Posterior cingulate gyrus (tissue), 11 donors: ENCODE measurements around the gene B3GNT3.

Experiments
- DNase-seq, 10 donors: peaks; one replicate each; pipeline versions ENCODE4 v3.0.0 to v3.0.0-alpha.2; 2020 to 2021; ENCODE audit warnings: mixed read lengths in 3 of 10
- intact Hi-C: fragments of 100-400 bp; cut with DNase I; formaldehyde crosslinking; loops from one replicate; pipeline ENCODE4 v1.15.1; 2023

The B3GNT3 gene, protein sequence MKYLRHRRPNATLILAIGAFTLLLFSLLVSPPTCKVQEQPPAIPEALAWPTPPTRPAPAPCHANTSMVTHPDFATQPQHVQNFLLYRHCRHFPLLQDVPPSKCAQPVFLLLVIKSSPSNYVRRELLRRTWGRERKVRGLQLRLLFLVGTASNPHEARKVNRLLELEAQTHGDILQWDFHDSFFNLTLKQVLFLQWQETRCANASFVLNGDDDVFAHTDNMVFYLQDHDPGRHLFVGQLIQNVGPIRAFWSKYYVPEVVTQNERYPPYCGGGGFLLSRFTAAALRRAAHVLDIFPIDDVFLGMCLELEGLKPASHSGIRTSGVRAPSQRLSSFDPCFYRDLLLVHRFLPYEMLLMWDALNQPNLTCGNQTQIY

DNA sequence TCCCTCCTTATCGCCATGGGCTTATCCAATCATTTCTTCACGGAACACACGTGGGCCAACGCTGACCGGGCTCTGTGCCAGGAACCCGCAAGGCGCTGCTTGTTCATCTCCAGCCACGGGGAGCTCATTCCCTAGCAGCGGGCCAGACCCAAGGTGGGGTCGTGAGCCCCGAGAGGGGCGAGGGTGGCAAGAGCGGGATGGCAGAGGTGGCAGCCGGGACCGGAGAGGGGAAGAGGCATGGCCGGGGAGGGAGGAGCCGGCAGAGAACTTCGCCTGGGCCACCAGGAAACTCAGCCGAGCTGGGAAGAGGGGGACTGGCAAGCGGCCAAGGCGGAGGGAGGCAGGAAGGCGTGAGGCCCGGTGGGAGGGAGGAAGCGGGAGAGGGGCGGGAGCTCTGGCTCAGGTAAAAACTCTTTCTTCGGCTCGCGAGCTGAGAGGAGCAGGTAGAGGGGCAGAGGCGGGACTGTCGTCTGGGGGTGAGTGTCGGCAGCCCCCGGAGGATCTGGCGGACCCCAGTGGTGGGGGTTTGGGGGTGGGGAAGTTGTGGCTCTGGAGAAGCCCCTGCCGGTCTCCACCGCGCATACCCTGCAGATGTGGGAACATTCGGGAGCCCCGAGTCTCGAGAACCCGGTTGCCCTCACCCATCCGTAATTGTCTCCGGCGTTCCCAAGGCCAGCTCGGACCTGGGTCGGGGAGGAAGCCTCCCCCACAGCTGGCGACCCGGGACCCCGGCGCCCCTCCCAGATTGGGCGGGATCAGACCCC lies at the start of gene B3GNT3:
TSS of gene B3GNT3 (plus strand) at position 408 of the 764 bp plus-strand sequence. CDS start 12,670 bp downstream, outside the sequence.
- DNase-seq = no peak
- intact Hi-C loops = no loop called here

DNA sequence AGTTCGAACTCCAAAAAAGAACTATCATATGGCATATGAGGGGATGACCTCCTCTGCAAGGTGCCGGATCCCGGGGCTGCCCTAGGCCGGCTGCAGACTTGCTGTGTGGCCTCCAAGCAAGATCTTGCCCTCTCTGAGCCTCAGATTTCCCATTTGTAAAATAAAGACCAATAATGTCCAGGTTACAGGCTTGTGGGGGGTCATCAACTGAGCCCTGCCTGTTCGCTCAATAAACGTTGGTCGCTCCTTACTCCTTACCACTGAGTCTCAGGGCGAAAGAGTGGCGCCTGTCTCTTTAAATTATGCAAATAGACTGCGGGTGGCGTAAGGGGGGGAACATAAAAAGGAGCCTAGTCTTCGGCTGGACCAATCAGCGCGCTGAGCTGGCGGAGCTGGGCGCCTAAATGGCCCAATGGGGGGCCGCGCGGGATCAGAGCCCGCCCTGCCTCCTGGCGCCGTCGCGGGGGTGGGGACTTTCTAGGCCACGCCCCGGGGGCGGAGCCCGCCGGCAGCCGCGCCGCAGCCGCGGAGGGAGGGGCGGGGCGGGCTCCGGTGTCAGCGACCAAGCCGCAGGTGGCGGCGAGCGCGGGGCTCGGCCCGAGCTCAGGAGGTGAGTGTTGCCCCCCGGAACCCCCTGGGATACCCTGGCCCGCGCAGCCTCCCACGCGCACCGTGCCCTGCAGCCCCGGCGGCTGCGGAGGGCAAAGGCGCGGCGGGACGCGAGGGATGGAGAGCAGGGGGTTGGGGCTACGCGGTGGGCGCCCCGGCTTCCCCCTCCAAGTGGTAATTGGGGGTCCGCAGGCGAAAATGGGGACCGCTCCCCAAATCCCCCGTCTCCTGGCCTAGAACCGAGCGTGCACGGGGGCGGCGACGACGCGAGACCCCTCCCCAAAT lies 47.5 kb upstream of the B3GNT3 start:
- peak; percentile 94 to 100 (median 98) for DNase-seq
- intact Hi-C loops = no loop called here

DNA sequence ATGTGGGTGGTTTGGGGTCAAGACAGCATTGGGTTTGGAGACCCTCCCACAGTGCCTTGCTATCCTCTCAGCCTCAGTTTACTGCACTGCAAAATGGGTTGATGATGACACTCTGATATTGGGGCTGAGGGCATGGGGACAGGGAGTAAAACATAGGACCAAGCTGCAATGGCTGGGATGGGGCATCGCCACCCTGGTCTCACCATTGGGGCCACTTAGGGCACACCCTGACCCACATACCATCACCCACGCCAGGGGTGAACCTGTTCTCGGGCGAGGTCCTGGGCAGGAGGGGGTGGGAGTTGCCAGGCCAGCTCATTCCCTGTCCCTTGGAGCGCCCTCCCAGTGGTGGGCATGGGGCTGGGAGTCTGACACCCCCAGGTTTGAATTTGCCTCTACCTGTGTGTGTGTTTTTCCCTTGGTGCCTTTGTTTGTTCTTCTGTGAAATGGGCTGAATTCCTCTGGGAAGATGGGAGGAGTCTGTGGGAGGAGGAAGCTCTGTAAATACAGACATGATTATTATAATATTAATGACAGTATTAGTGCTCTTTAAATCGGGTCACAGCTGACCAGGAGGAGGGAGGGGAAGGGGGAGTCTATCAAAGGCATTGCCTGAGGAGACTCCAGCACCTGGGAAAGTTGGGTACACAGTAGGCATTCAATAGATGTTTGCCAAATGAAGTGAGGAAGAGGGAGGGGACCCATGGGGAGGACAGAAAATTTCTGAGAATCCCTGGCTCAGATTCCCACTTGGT lies 45.9 kb upstream of the B3GNT3 start:
- intact Hi-C loops = no loop called here
- DNase-seq = no peak

DNA sequence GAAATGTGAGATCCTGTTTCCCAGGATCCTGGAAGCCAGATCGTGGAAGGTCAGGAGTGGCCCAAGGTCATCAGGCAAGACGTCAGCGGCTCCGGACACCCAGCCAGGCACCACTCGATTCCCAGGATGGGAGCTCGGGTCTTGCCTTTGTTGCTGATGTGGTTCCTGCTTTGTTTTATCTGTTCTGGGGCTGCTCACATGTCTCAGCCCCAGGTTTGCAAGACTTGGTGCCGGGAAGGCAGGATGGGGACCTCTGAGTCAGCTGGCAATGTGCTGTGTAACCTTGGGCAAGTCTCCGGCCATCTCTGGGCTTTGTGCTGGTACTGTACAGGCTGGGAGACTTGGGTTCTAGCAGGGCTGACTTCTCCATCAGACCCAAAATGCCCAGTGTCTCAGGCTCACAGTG lies 45.0 kb upstream of the B3GNT3 start:
- no peak for DNase-seq
- intact Hi-C loops = no loop called here

DNA sequence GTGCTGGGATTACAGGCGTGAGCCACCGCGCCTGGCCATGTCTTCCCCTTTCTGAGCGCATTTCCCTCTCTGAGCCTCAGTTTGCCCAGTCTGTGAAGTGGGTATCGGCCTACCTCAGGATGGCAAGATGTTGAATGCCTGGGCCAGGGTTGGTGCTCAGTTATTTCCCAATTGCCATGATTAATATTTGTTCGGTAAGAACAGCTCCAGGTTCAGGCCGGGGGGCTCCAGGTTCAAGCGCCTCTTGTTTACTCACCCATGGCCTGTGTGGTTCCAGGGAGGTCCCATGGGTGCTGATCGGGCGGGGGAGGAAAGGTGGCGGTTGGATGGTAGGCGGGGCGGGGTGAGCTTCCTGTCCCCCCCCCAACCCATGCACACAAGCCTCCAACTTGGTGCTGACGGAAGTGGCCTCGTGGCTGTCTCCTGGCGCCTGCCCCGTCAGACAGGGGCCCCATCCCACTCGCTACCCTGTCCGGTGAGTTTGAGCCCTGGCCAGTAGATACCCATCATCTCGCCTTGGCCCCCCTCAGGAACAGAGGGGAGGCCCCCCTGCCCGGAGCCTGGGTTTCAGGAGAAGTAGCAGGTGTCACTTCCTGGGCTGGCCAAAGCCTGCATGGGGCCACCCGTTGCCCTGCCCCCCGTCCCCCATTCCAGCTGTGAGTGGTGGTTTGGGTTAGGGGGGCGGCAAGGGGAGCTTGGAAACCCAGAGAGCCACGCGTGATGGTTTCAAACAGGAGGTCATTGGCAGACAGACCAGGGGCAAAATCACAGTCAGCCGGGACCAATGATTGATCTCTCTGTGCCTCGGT lies 43.6 kb upstream of the B3GNT3 start, which contains the start of gene FCHO1:
TSS of gene FCHO1 (plus strand) at position 375 of the 809 bp plus-strand sequence. CDS start 3,688 bp downstream, outside the sequence.
- peak in 2 of 10 donors; percentile 37 to 84 for DNase-seq
- intact Hi-C loops = no loop called here

DNA sequence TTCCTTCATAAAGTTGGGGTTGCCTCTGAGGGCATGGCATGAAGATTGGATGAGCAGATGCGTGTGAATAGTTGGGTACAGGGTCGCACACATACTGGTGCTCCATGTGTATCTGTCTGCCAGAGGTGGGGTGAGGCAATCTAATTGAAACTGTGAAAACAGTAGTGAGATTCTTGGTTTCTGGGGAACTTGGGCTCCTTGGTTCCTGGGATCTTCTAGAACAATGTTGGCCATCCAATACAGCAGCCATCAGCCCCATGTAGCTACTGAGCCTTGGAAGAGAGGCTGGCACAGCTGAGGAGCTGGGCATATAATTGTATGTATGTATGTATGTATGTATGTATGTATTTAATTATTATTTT lies 43.0 kb upstream of the B3GNT3 start:
- intact Hi-C loops = no loop called here
- no peak for DNase-seq

DNA sequence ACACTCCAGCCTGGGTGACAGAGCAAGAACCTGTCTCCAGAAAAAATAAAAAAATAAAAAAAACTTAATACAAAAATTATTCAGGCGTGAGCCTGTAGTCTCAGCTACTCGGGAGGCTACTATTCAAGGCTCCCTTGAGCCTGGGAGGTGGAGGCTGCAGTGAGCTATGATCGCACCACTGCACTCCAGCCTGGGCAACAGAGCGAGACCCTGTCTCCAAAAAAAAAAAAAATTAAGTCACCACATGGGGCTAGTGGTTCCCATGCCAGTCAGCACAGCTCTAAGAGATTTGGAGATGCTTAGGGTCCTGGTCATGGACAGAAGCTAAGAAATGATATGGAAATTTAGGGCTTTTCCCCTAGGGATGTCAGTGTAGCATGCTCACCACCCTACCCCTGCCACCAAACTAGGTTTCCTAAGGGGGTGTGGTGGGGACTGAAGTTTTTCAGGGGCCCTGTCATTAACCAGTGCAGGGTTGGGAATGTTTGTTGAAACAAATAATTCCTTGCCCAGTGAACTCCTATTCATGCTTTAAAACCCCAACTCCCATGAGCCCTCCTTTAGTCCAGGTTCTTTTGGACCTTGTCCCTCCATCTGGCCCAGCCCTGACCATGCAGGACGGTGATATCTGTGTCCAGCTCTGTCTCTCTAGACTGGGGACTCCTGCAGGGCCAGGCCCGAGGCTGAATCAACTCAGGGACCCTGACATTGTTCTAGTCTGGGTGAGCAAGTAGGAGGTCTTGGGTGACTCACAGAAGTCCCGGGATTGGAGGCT lies 41.9 kb upstream of the B3GNT3 start:
- DNase-seq = no peak
- intact Hi-C loops = no loop called here

DNA sequence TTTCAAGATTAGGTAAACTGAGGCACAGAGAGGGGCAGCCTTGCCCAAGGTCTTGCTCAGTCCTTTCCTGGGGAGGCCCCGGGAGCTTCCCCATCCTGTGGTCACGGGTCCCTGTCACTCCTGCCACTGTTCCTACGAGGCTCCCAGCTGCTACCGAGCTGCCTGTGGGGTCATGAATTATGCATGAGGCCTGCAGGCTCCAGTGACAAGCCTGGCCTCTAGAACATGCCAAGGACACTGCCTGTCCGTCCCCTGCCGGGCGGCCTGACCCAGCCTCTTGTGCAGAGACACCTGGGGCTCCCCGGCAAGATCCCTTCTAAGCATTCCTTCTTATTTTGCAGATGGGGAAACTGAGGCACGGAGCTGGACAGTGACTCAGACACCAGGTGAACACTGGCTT lies 41.0 kb upstream of the B3GNT3 start:
- peak; percentile 68 to 98 (median 80) for DNase-seq
- intact Hi-C loops = no loop called here

DNA sequence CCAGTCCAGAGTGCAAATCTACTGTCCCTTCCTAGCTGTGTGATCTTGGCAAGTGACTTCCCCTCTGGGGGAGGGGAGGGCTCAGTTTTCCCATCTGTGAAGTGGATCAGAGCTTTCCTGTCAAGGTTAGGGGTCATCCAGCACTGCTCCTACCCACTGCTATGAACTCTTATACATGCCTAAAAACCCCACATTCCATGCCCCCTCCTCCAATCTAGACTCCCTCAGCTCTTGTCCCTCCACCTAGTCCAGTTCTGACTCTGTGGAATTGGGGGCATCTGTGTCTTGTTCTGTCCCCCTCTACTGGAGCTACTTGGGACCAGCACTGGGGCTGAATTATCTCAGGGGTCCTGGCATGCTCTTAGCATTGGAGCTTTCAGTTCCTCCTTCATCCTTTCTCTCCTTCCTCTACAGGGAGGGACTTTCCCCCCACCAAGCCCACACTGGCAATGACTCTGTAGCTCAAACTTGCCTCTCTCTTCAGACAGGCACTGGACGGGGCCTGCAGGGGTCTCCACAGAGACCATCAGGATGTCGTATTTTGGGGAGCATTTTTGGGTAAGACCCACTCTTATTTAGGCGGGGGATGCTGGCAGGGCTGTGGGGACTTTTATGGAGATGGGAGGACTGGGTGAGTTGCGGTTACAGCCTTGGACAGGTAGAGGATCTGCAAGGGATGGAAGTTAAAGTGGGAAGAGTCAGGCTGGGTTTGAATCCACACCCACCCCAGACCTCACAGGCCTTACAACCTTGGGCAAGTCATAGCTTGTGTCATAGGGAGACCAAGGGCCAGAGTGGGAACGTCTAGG lies 40.1 kb upstream of the B3GNT3 start:
- intact Hi-C loops = no loop called here
- no peak for DNase-seq

DNA sequence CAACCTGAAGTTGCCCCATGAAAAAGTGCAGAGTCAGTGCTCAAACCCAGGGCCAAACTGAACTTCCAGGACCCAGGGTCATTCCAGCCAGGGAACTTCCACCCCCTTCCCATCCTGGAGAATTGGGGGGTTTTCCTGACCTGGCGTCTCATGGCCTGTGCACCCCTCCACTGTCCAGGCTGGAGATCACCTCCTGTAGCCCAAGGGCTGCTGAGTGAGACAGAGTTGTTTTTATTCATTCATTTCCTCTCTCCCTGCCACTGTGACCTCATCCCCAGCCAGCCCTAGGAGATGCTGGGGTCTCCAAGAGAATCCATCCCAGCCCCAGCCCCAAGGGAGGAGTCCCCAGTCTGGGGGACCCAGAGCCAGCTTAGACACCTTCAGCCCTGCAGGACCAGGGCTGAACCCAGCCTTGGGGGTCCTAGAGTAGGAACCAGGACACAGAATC lies 39.5 kb upstream of the B3GNT3 start:
- DNase-seq = no peak

DNA sequence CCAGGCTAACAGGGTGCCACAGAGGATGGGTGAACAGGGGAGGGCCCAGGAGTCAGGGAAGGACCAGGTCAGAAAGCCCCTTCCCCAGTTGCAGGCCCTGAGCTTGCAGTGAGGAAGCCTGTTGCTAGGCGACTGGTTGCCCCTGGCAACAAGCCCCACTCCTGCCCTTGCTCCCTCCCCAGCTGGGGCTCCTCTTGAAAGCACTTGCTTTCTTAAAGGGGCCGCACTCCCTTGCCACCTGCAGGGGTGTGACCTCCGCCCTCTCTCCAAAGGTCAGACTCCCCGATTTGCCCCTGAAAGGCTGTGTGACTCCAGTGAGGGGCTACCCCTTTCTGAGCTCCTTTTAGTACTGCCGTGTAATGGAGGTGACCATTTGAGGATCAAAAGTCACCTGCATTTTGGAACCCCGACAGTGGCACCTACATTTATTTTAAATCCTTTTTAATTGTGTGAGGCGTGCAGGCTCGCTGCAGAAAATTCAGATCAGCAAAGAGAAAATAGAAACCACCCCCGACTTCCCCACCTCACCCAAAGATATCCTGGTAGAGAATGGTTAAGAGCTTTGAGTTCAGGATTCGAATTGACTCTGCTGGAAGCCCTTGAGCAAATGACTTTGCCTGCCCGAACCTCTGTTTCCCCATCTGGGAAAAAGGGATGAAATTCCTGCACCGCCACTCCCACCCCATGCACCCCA lies 38.8 kb upstream of the B3GNT3 start:
- peak; percentile 83 to 99 (median 91) for DNase-seq
- intact Hi-C loops = no loop called here

More for the DNA sequence above, 39.5 kb upstream of the B3GNT3 start:
- intact Hi-C loops = no loop called here

DNA sequence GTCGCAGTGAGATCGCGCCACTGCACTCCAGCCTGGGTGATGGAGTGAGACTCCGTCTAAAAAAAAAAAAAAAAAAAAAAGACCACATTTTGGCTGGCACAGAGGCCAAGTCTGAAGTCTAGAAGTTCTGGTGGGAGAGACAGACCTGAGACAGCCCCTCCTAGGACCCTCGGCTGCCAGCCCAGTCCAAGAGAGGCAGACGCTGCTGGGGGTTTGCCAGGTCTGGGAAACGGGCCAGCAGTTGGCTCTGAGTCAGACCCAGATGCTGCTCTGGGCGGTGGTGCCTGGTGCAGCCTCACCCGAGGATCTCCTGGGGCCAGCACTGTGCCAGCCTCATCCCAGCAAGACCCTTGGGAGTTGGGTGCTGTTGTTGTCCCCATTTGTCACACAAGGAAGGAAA lies 37.8 kb upstream of the B3GNT3 start:
- intact Hi-C loops = no loop called here
- DNase-seq = peak; percentile 89 to 99 (median 96)

DNA sequence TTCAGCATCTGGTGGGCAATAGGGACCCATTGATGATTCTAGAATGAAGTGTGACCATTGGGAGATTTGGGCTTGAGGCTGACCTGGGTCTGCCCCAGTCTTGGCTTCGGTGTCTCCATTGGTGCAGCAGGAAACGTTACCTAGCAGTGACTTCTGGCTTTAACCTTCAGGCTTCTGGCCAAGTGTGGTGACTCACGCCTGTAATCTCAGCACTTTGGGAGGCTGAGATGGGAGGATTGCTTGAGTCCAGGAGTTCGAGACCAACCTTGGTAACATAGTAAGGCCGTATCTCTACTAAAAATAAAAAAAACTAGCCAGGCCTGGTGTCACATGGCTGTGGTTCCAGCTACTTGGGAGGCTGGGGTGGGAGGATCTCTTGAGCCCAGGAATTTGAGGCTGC lies 36.4 kb upstream of the B3GNT3 start:
- DNase-seq = no peak
- intact Hi-C loops = no loop called here

DNA sequence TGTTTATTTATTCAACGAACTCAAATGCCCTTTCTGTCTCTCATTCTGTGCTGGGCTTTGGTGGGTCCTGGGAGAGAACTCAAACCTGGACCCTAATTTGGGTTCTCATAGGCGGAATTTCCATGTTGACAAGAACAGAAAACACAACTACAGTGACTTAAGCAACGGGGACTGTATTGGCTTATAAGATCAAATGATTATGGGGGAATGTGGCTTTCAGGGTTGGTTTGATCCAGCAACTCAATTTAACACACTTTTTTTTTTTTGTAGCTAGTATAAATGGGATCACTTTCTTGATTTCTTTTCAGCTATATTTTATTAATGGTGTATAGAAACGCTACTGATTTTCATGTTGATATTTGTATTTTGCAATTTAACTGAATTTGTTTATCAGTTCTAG lies 33.8 kb upstream of the B3GNT3 start:
- intact Hi-C loops = no loop called here
- DNase-seq = no peak

DNA sequence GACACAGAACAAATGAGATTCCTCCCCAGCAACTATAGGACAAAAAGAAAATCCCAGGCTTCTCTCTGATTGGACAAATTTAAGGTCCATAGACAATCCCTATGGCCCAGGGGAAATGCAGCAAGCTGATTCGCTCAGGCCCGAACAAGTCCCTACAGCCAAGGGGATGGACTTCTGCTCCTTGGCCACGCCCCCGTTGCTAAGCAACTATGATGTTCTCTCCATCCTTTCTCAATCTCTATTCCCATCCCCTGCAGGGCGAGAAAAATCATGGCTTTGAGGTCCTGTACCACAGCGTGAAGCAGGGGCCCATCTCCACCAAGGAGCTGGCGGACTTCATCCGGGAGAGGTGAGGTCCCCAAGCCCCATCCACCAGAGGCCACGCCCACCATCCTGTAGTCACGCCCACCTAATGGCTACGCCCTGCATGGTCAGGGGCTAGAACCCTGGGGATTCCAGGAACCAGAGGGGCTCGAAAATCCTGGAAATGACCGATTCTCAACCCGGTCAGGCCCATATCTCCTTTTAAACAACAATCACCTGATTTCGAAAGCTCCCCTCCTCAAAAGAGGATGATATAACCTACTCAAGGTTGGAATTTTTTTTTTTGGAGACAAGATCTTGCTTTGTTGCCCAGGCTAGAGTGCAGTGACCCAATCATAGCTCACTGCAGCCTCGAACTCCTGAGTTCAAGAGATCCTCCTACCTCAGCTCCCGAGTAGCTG lies 32.3 kb upstream of the B3GNT3 start:
- peak in 5 of 10 donors; percentile 53 to 93 (median 75) for DNase-seq

DNA sequence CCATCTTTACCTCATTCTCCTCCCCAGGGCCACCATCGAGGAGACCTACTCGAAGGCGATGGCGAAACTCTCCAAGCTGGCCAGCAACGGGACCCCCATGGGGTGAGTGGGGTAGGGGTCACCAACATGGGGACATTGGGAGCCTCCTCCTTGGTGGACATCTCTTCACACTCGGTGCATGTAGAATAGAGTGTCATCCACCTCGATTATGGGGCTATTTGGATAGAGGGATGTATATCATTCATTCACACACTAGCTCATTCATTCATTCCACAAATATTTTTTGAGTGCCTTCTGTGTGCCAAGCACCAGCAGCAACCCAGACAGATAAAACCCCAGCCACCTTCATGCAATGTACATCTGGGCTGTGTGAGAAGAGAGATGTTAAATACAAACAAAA lies 30.6 kb upstream of the B3GNT3 start:
- DNase-seq = no peak
- intact Hi-C loops = no loop called here

More for the DNA sequence above, 32.3 kb upstream of the B3GNT3 start:
- intact Hi-C loops = no loop called here
